Transverse colon (tissue), 4 donors: ENCODE data around the gene NAGLU. TPM values are rescaled to one million over a fixed set of nuclear protein-coding genes. Genes with fewer than 3 reads are reported as not detected.

Experiments
- DNase-seq: peaks from one replicate; pipeline ENCODE4 v3.0.0-alpha.2; 2019
- H3K27ac ChIP-seq, 4 donors: fragments of 200-600 bp; sonication (generic); 2 replicates each; pipeline ENCODE4 v1.5.1; 2016 to 2018; ENCODE audit warnings: inconsistent platforms in 4 of 4
- H3K27me3 ChIP-seq: fragments of 200-600 bp; sonication (generic); 2 replicates; pipeline ENCODE4 v1.5.1; 2017; ENCODE audit warnings: inconsistent platforms
- H3K36me3 ChIP-seq, 4 donors: fragments of 200-600 bp; sonication (generic); 2 replicates each; pipeline ENCODE4 v1.5.1; 2017 to 2019; ENCODE audit warnings: inconsistent platforms in 4 of 4
- H3K4me1 ChIP-seq, 4 donors: fragments of 200-600 bp; sonication (generic); 2 replicates each; pipeline ENCODE4 v1.5.1; 2017 to 2020; ENCODE audit warnings: inconsistent platforms in 4 of 4
- H3K4me3 ChIP-seq, 4 donors: fragments of 200-600 bp; sonication (generic); 1 replicate in 1 of 4; 2 replicates in 3 of 4; pipeline versions ENCODE4 v1.5.1 to v1.6.1; 2017 to 2019; ENCODE audit warnings: inconsistent platforms in 4 of 4
- H3K9me3 ChIP-seq, 2 donors: fragments of 200-600 bp; sonication (generic); 2 replicates each; pipeline ENCODE4 v1.5.1; 2017 to 2019; ENCODE audit warnings: inconsistent platforms in 2 of 2
- EP300 ChIP-seq: sonication (generic); formaldehyde crosslinking; IDR thresholded peaks from one replicate; pipeline ENCODE4 v1.6.1; 2017; ENCODE audit warnings: antibody characterized with exemption, low read depth
- POLR2A ChIP-seq: fragments of 450-650 bp; IDR thresholded peaks from one replicate; pipeline ENCODE4 v1.6.1; 2016; ENCODE audit warnings: antibody characterized with exemption, mild to moderate bottlenecking, moderate library complexity
- POLR2AphosphoS5 ChIP-seq, 3 donors: sonication (generic); formaldehyde crosslinking; IDR thresholded peaks; one replicate each; pipeline ENCODE4 v1.6.1; 2016; ENCODE audit warnings: antibody characterized with exemption in 3 of 3
- WGBS, 2 donors: methylation state at CpG; one replicate each; pipeline ENCODE4 v1.1.5; 2018; ENCODE audit warnings: low coverage in 1 of 2; 5-methylcytosine and 5-hydroxymethylcytosine counted together
- in situ Hi-C, 4 donors: fragments of 200-750 bp; cut with MboI; loops; one replicate each; pipeline versions ENCODE4 v1.15.0 to v1.15.1; 2017; ENCODE audit warnings: low sequenced_read_pairs in 3 of 4, low pct_ligation_motif_present in 1 of 4, low pct_unique_long_range_greater_than_20kb in 1 of 4
- intact Hi-C: fragments of 100-400 bp; cut with DNase I; formaldehyde crosslinking; loops from one replicate; pipeline ENCODE4 v1.15.1; 2023; ENCODE audit warnings: low total_unique reads
- total RNA-seq, 4 donors: library from RNA; depleted of rRNA; stranded (reverse); fragments of >200 nt; gene quantifications; one replicate each; pipeline ENCODE4 v1.1.0, GENCODE V29; 2016
- TF ChIP-seq, protein P1 (sequence below), 5 experiments: fragments of 200-600 bp in 3 of 5; fragments of 450-650 bp in 2 of 5; sonication (generic) in 3 of 5; IDR thresholded peaks; 1 replicate in 2 of 5; 2 replicates in 3 of 5; pipeline ENCODE4 v1.5.1; 2016 to 2017; ENCODE audit warnings: antibody characterized with exemption in 5 of 5, inconsistent platforms in 3 of 5, mild to moderate bottlenecking in 2 of 5, moderate library complexity in 1 of 5

Gene NAGLU
- total RNA-seq, 4 donors from 2014 or later = 35.4 to 95.7 (median 66.2) TPM

DNA sequence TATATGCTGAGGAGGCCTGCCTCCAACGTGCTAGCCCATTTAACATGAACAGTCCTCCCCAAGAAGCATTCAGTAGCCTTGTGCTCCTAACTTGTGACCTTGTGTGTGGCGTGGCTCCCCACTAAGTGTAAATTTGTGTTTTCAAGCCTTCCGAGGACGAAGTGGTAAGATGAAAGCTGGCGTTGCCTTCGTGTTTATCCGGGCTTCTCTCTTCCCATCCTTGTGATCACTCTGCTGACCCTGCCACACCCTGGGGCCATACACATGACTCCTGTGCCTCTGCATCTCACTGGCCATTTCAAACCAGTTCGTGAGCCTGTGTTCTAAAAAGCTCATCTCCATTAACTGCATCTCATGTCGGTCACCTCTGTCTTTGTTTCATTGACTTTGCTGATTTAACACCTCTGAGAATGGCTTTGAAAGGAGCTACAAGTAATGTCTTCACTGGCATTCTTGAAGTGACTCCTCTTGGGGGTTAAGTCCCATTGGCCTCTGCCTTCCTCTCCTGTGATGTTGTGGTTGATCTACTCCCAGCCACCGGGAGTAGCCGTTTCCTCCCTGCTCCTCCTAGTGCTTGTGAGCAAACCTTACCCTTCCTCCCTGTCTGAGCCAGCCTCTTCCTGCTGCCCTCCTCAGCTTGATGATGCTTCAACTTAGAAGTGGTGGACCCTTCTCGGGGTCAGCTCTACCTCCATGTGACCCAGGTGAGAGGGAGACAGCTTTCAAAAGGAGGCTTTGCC is 27.4 kb upstream of the NAGLU start:
- H3K4me3 ChIP-seq = no peak overlapping the region
- in situ Hi-C loops = loop anchor here in 2 of 4 donors (25.0 kb wide), 3 partner anchors 96 to 196 kb away; partner anchors contain the start of gene CAVIN1 (in 1 of the 2)
- peaks cover 0 to 32% (median 6%) of the 10 kb centered on the region in 4 donors for H3K36me3 ChIP-seq
- TF ChIP-seq EP300 = no peak
- TF ChIP-seq, protein P1, sequence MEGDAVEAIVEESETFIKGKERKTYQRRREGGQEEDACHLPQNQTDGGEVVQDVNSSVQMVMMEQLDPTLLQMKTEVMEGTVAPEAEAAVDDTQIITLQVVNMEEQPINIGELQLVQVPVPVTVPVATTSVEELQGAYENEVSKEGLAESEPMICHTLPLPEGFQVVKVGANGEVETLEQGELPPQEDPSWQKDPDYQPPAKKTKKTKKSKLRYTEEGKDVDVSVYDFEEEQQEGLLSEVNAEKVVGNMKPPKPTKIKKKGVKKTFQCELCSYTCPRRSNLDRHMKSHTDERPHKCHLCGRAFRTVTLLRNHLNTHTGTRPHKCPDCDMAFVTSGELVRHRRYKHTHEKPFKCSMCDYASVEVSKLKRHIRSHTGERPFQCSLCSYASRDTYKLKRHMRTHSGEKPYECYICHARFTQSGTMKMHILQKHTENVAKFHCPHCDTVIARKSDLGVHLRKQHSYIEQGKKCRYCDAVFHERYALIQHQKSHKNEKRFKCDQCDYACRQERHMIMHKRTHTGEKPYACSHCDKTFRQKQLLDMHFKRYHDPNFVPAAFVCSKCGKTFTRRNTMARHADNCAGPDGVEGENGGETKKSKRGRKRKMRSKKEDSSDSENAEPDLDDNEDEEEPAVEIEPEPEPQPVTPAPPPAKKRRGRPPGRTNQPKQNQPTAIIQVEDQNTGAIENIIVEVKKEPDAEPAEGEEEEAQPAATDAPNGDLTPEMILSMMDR (IDR thresholded peaks at IDR 0.05) = no peak
- no peak for TF ChIP-seq POLR2A
- no peak for TF ChIP-seq POLR2AphosphoS5 (IDR thresholded peaks at IDR 0.05)
- no peak for DNase-seq
- peaks cover 0 to 16% (median 0%) of the 10 kb centered on the region in 4 donors for H3K4me1 ChIP-seq
- H3K27ac ChIP-seq = no peak overlapping the region
- no peaks in the 10 kb centered on the region for H3K27me3 ChIP-seq
- intact Hi-C loops = no loop called here
- WGBS, 2 donors = 40 to 75% methylated on average over 1 to 12 of the region's 12 CpGs
- no peaks in the 10 kb centered on the region for H3K9me3 ChIP-seq

DNA sequence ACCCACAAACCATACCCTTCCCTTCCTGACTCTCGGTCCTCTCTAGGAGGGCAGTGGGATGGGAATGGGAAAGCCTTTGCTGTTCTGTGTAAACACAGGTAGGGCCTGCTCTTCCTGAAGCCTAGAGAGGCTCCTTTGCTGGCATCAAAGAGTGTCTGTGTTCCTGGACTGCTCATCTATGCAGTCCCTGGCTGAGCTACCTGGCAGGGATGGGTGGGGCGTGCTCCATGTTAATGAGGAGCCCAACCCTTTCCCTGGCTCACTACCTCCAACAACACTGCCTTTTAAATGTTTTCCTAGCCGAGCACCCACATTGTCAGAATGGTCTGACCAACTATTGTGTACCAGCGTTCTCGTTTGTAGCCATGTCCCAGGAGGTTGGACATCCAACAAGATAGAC is 26.6 kb upstream of the NAGLU start:
- no peak for TF ChIP-seq POLR2AphosphoS5 (IDR thresholded peaks at IDR 0.05)
- no peak for TF ChIP-seq EP300
- TF ChIP-seq, protein P1 (IDR thresholded peaks at IDR 0.05) = no peak
- no peak for TF ChIP-seq POLR2A
- in situ Hi-C loops (loop anchor here in 2 of 4 donors (25.0 kb wide), 3 partner anchors 97 to 197 kb away; partner anchors contain the start of gene CAVIN1 (in 1 of the 2)), intact Hi-C loops (no loop called here)
- Histone ChIP-seq H3K4me3 (no peak overlapping the region), H3K27me3 (no peaks in the 10 kb centered on the region), H3K9me3 (no peaks in the 10 kb centered on the region), H3K4me1 (peaks cover 0 to 16% (median 0%) of the 10 kb centered on the region in 4 donors), H3K27ac (no peak overlapping the region), H3K36me3 (peaks cover 0 to 30% (median 2%) of the 10 kb centered on the region in 4 donors)
- DNase-seq = peak; percentile 59
- WGBS, 2 donors = 47 to 58% methylated on average over 3 to 5 of the region's 5 CpGs

DNA sequence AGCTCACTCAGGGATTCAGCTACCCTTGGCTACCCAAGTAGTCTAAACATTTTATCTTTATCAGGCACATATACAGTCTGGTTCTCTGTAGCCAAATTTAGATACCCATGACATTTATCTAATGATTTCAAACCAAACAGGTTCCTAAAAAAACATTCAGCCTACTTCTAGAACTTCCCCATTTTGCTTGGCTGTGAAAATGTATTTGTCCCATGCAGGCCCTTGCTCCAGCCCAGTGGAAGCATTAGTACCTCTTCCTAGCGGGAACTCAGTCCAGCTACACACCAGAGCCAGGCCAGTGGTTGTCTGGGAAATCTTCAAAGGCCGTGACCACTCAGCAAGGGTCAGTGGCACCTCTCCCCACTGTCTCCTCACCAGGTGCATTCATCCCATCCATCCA is 26.2 kb upstream of the NAGLU start:
- 96% methylated on average over 2 of the region's 2 CpGs; no CpG with 5 or more reads in 1 of the 2 donors for WGBS, 2 donors
- in situ Hi-C loops = loop anchor here in 2 of 4 donors (5.0 to 25.0 kb wide), 4 partner anchors 83 to 198 kb away; partner anchors contain the start of gene CAVIN1 (in 1 of the 2)
- Histone ChIP-seq H3K36me3 (peaks cover 0 to 30% (median 2%) of the 10 kb centered on the region in 4 donors), H3K27me3 (no peaks in the 10 kb centered on the region), H3K4me3 (no peak overlapping the region), H3K9me3 (no peaks in the 10 kb centered on the region), H3K27ac (no peak overlapping the region), H3K4me1 (peaks cover 0 to 16% (median 0%) of the 10 kb centered on the region in 4 donors)
- DNase-seq = no peak
- intact Hi-C loops = no loop called here
- TF ChIP-seq POLR2AphosphoS5 (IDR thresholded peaks at IDR 0.05) (no peak), EP300 (no peak)
- TF ChIP-seq, protein P1 (IDR thresholded peaks at IDR 0.05) = no peak

DNA sequence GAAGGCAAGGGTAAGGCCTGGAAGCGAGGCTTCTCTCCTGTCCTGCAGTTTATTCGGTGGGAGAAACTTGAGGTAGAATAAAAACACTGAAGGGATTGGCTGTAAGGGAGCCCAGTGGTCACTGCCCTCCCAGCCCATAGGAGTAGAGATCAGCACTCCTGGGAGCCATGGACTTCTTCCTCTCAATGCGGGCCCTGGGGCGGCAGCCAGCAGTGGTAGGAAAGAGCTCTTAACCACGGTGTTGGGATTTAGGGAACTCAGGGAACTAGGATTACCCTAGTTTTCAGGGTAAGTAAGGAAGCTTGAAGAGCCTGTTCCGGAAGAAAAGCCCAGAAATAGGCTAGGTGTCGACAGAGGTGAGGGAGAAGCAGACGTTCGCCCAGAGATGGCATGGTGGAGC is 23.8 kb upstream of the NAGLU start:
- 87 to 88% methylated on average over 5 to 9 of the region's 9 CpGs for WGBS, 2 donors
- intact Hi-C loops = no loop called here
- TF ChIP-seq POLR2AphosphoS5 (IDR thresholded peaks at IDR 0.05) (no peak), POLR2A (no peak)

More for the DNA sequence above, 23.8 kb upstream of the NAGLU start:
- peaks cover 0 to 20% (median 4%) of the 10 kb centered on the region in 4 donors for H3K4me1 ChIP-seq
- in situ Hi-C loops = loop anchor here in 2 of 4 donors (5.0 to 25.0 kb wide), 4 partner anchors 85 to 200 kb away; partner anchors contain the start of gene CAVIN1 (in 1 of the 2)
- no peak overlapping the region for H3K4me3 ChIP-seq
- H3K36me3 ChIP-seq = peaks cover 0 to 23% (median 2%) of the 10 kb centered on the region in 4 donors
- no peaks in the 10 kb centered on the region for H3K9me3 ChIP-seq
- no peak for DNase-seq
- H3K27ac ChIP-seq = peak overlapping the region; percentile 40 to 64 (median 46)
- H3K27me3 ChIP-seq = no peaks in the 10 kb centered on the region
